GM18519 (cell line): ENCODE measurements around the gene ZNF423.

Experiments
- ATAC-seq: cut with Tn5 transposase; IDR thresholded peaks from one replicate; pipeline ENCODE4 v1.9.1; 2021; ENCODE audit warnings: mild to moderate bottlenecking, moderate library complexity; ENCODE audit not compliant: unreplicated experiment, low FRiP score

Gene ZNF423

DNA sequence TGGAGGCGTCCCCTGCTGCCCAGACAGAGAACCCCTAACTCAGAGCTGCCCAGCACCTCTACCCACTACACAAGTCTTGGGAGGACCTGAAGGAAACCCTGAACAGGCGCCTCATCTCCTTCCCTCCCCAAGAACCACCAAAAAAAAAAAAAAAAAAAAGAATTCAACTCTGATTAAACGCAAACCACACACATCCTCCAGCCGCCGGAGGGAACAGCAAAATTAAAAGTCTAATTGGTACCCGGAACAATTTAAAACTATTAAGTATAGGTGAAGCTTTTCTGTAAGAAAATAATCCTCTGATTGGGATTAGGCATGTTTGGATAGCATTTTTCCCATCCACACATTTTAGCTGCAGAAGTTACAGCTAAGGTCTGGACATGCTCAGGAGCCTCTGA lies 202.7 kb downstream of the ZNF423 start:
- ATAC-seq: no peak

- ATAC-seq: no peak
Observed at GRCh38 chr16:49652456-49653172, 203.3 kb downstream of the ZNF423 start.

DNA sequence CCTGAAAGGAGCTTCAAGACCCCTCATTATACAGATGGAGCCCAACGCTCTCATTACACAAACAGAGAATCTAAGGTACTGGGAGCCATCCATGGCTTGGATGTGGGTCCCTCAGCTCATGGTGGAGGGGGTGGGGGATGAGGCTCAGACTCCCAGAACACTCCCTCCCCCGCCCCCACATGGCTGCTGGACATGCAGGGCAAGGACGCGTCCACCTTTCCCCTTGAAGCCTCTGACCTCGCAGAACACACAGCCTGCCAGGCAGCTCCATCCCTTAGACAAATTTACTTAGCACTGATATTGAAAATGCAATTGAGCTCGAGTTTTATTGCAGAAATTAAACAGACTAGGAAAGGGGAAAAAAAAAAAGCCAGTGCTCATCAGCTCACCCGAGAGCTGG lies 203.9 kb downstream of the ZNF423 start:
- no peak for ATAC-seq

- ATAC-seq: no peak
Observed at GRCh38 chr16:49651226-49651625, 204.7 kb downstream of the ZNF423 start.

- ATAC-seq: no peak
Observed at GRCh38 chr16:49650603-49651002, 205.3 kb downstream of the ZNF423 start.

DNA sequence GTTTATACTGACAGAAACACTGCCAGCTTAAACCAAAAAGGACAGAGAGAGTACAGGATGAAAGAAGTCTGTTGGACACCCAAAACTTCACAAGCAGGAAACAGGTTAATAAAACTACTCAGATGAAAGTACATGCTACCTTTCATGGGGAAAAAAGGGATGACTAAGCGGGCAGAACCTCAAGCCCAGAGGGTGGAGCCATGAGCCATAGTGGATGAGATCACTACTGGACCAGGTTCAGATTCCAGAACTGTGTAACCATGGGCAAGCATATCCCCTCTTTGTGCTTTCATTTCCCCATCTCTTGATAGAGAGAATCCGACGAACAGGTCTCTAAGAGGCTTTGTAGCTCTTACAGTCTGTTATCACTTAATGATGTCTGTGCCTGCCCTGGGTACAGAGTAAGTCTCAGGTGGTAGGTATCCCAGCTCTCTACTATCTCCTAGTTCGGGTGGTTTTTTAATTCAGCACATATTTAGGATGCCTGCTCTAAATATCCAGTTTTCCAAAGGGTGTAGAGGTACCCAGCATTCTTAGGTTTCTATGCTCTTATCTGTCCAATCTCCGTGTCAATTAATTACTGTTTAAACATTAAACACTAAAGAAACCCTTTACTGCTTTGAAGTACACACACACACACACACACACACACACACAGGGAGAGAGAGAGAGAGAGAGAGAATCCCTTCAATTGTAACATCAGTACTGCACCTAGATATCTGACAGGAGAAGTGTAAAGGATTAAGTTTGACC lies 206.7 kb downstream of the ZNF423 start:
- ATAC-seq: no peak

- no peak for ATAC-seq
Observed at GRCh38 chr16:49647673-49648072, 208.2 kb downstream of the ZNF423 start.

GRCh38 chr16:49645263-49645662 lies 210.6 kb downstream of the ZNF423 start:
- no peak for ATAC-seq

DNA sequence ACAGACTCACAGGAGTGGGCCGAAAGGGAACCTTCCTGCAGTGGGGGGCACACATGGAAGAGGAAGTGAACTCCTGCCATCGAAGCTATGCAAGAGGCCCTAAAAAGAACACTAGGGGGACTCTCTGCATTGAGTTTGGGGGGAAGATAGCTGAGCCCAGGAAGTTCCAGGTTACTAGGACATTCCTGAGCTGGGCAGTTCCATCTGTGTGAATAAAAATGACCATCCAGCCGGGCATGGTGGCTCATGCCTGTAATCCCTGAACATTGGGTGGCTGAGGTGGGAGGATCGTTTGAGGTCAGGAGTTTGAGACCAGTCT lies 211.8 kb downstream of the ZNF423 start:
- ATAC-seq: no peak

- ATAC-seq: no peak
Observed at GRCh38 chr16:49643429-49644144, 212.3 kb downstream of the ZNF423 start.

GRCh38 chr16:49641250-49641649 lies 214.7 kb downstream of the ZNF423 start:
- ATAC-seq: no peak

DNA sequence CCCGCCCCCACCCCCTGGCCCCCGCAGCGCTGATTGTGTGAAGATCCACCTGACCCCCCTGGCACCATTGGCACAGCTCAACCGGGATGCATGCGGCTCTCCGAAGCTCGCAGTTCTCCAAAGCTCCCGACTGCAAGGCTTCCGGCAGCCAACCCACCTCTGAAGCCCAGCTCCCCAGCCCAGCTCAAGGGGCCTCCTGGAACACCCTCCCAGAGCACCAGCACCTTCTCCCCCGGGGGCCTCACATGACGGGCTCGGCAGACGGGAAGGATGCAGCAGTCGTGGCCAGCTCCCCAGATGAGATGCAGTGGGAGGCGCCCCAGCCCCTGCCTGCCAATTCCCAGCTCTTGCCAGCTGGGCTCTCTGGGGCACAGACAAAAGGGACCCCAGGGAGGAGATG lies 215.3 kb downstream of the ZNF423 start:
- no peak for ATAC-seq

- no peak for ATAC-seq
Observed at GRCh38 chr16:49639739-49640431, 216.0 kb downstream of the ZNF423 start.

DNA sequence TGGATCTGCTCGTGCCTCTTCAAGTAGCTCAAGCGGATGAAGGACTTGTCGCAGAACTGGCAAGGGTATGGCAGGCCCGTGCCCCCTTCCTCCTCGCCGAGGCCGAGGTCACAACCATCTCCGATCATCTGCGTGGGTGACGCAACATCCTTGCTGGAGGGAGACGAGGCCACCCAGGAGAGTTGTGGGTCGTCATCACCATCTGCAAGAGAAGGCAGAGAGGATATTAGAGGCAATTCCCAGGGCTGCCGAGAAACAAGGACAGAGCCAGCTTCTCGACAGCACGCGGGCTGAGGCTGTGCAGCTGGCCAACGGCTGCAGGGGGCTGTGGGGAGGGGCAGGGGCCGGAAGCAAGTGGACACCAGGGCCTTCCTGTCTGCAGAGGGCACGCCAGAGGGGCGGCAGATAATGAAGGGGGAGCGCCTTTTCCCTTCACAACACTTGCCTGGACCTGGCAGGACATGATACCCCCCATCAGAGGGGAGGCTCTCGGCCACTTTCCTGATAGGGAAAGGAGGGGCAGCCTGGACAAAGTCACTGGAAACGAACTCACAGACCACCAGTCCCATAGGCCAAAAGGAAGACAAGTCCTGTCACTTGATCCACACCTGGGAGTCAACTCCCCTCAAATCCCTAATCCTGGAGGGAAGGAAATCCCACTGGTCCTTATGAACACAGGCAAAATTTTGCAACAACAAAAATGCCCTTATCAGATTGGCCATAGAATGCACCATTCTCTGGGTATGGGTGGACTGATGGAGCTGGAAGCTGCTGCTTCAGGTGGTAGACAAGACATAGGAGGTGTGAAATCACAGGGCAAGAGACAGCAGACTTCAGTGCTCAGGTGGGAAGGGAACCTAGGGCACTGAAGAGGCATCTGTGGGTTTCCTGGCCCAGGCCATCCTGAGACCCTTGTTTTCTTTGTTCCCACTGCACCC lies 217.0 kb downstream of the ZNF423 start:
- ATAC-seq: no peak

GRCh38 chr16:49637933-49638672 lies 217.8 kb downstream of the ZNF423 start:
- ATAC-seq: no peak

GRCh38 chr16:49637511-49637910 lies 218.4 kb downstream of the ZNF423 start:
- no peak for ATAC-seq

- ATAC-seq: no peak
Observed at GRCh38 chr16:49636608-49637007, 219.3 kb downstream of the ZNF423 start.

- no peak for ATAC-seq
Observed at GRCh38 chr16:49635591-49636581, 220.0 kb downstream of the ZNF423 start.
